Activated CD8-positive, alpha-beta memory T cell treated with anti-CD3 and anti-CD28 coated beads for 1 hour (primary cell): ENCODE results near the gene SLC15A1.
"Not testable (repeated sequence)": the region's sequence is repeated elsewhere in the genome, so short reads cannot be mapped to it uniquely, and the experiment has no call there.

ENCODE experiments used
- DNase-seq, 2 donors: peaks; one replicate each; pipeline ENCODE4 v3.0.0-alpha.2; 2020; ENCODE audit warnings: low read depth in 1 of 2; ENCODE audit errors: extremely low read depth in 1 of 2

SLC15A1 gene

DNA sequence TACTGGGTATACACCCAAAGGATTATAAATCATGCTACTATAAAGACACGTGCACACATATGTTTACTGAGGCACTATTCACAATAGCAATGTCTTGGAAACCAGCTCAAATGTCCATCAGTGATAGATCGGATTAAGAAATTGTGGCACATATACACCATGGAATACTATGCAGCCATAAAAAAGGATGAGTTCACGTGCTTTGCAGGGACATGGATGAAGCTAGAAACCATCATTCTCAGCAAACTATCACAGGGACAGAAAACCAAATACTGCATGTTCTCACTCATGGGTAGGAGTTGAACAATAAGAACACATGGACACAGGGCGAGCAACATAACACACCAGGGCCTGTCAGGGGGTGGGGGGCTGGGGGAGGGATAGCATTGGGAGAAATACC is 2.0 kb upstream of the SLC15A1 start:
- not testable (repeated sequence) for DNase-seq

- no peak for DNase-seq
Measured at GRCh38 chr13:98751861-98752466, 508 bp downstream of the SLC15A1 start.

GRCh38 chr13:98751367-98751782 is 1.1 kb downstream of the SLC15A1 start:
- DNase-seq = no peak

DNA sequence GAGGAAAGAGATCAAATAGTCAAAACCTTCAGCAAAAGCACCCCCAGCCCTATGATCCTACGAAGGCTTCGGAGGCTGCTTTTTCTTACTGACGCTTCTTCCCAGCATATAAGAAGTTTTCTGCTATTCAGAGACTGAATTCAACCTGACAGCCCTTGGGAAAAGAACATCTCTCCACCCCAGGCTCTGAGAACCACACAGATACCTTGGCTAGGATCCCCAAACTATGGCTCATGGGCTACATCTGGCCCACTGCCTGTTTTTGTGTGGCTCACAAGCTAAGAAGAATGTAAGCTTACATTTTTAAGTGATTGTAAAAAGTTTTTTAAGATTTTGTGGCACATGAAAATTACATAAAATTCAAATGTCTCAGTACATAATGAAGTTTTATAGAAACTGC is 3.0 kb downstream of the SLC15A1 start:
- no peak for DNase-seq

GRCh38 chr13:98746968-98747367 is 5.5 kb downstream of the SLC15A1 start:
- no peak for DNase-seq

DNA sequence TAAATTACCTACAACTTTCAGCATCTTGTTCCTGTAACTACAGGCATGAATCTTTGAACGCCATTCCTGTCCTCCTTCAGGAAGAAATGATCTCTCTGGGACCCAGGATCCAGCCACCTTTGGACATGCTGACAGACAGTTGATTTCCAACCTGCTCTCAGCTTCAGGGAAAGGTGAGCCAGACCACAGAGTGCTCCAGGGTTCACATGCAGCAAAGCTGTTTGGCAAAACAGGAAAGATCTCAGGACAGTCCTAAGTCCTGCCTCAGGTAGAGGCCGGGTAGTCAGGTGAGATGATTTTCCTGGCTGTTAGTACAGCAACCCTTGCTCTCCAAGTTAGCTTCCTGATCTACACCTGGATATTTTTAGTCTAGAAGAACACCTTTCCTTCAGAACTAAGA is 9.1 kb downstream of the SLC15A1 start:
- DNase-seq = no peak

GRCh38 chr13:98742961-98743360 is 9.5 kb downstream of the SLC15A1 start:
- DNase-seq = no peak

DNA sequence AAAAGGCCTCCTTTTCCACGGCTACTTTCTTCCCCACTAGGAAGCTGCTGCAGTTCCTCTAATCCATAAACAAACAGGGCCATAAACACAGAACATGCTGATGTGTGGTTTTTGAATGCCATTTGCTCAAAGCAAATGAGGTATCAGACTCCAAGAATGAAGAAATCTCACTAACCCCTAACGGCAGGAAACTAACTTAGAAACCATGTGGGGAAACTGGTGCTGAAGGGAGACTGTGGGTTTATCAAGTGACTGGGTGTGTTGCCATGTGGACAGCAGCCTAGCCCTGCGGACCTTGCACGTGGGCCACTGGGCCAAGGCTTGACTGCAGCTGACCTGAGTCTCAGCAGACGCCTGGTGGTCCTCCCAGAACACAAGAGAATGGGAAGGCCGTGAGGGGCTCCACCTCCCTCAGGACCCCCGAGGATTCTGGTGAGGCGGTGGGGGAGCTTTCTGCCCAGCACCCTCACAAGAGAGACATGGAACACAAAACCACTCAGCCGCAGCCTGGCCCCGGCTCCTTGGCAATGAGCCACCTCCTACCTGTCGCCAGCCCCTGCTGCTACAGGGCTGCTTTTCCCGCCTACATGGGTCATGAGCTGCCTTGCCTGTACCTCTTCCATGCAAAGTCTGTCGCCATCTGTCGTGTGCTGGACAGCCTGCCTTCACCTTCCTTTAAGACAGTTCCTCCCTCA is 10.6 kb downstream of the SLC15A1 start:
- DNase-seq = no peak

- DNase-seq = no peak
Measured at GRCh38 chr13:98740131-98740530, 12.3 kb downstream of the SLC15A1 start.

GRCh38 chr13:98738993-98739392 is 13.5 kb downstream of the SLC15A1 start:
- DNase-seq = no peak

GRCh38 chr13:98738213-98738612 is 14.3 kb downstream of the SLC15A1 start:
- no peak for DNase-seq

- DNase-seq = no peak
Measured at GRCh38 chr13:98731925-98732324, 20.5 kb downstream of the SLC15A1 start.

DNA sequence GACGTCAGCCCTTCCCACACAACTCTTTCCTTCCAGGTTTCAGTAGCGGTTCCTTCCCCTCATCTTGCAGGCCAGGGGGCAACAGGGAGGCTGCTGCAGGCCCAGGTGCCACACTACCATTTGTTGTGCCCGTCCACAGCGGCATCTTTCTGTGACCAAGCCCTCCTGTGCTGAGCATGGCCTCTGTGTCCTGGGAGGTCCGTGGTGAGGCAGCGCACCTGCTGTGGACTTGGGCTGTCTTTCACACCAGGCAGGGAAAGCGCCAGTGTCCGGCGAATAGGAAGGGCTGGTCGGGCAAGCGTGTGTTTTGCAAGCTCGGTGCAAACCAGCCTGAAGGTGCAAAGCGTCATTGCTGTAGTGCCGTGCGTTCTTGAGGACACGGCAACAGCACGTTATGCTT is 21.4 kb downstream of the SLC15A1 start:
- DNase-seq = no peak

GRCh38 chr13:98730441-98730840 is 22.0 kb downstream of the SLC15A1 start:
- DNase-seq = no peak

- no peak for DNase-seq
Measured at GRCh38 chr13:98729658-98730057, 22.8 kb downstream of the SLC15A1 start.

- DNase-seq = no peak
Measured at GRCh38 chr13:98722958-98723357, 29.5 kb downstream of the SLC15A1 start.

GRCh38 chr13:98721825-98722510 is 30.5 kb downstream of the SLC15A1 start:
- no peak for DNase-seq

DNA sequence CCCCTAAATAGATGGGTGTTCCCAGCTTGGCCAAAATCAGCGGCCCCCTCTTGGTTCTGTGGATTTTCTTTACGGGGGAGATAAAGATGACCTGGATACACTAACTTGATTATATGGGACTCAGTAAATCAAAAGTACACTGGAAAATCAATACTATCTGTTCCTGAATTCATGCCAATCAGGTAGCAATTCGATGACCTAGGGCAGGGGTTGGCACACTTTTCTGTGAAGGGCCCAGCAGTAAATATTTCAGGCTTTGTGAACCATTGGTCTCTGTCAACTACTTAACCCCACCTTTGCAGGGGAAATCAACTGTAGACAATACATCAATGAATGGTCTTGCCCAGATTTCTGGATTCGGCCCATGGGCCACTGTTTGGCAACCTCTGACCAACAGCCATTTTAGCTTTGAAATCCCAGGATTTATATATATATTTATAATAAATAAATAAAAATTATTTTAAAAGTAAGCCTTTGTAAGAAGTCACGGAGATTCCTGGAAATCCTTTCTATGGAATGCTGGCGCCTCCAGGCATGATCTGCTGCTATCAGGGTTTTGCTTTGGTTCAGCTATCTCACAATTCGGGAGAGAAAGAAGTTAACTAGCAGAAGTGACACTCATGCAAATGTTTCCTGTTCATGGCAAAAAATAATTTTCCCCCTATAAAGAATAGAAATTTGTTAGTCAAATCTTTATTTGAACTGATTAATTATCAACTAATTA is 32.8 kb downstream of the SLC15A1 start:
- DNase-seq = no peak

GRCh38 chr13:98717891-98718290 is 34.6 kb downstream of the SLC15A1 start:
- no peak for DNase-seq

DNA sequence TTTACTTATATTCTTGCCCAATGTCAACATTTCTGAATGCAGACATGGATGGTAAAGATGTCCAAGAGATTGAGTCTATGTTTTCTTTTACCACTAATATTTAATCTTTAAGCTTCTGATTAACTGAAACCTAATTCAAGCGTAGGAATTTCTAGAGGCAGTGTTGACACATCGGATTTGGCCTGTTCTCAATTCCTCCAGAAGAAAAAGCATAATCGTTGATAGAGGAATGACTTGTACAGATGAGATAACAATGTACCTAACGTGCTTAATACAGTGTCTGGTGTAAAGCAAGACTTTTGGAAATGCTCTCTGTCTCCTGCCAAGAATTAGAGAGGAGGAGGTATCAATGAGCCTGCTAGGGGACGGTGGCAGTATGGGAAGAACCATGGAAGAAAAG is 35.2 kb downstream of the SLC15A1 start:
- no peak for DNase-seq

- no peak for DNase-seq
Measured at GRCh38 chr13:98710521-98710920, 42.0 kb downstream of the SLC15A1 start.
